Effector memory CD8-positive, alpha-beta T cell (primary cell): ENCODE data around the gene ANTXRL.
A peak's percentile ranks its signal among the peaks of the same experiment; 100 is the strongest.
"Not testable (repeated sequence)": the region's sequence is repeated elsewhere in the genome, so short reads cannot be mapped to it uniquely, and the experiment has no call there.

Source experiments
- ATAC-seq: fragments of 150-1000 bp; cut with Tn5 transposase; replicated peaks from 2 replicates; pipeline ENCODE4 v1.10.0; 2021; ENCODE audit warnings: mild to moderate bottlenecking, moderate library complexity
- DNase-seq, 3 experiments: peaks; one replicate each; pipeline ENCODE4 v3.0.0; 2021
- H3K27ac Mint-ChIP-seq, 2 donors: one replicate each; pipeline ENCODE4 v1.8.0; 2022; ENCODE audit warnings: mild to moderate bottlenecking in 2 of 2, mixed read lengths in 2 of 2, moderate library complexity in 2 of 2
- H3K27me3 Mint-ChIP-seq, 2 donors: one replicate each; pipeline ENCODE4 v1.8.0; 2022; ENCODE audit warnings: mixed read lengths in 2 of 2
- H3K36me3 Mint-ChIP-seq: one replicate; pipeline ENCODE4 v1.8.0; 2022; ENCODE audit warnings: mild to moderate bottlenecking, moderate library complexity, mixed read lengths; ENCODE audit not compliant: insufficient read depth
- H3K4me1 Mint-ChIP-seq, 2 donors: one replicate each; pipeline ENCODE4 v1.8.0; 2022; ENCODE audit warnings: low read depth in 2 of 2, mixed read lengths in 2 of 2
- H3K4me3 Mint-ChIP-seq, 2 donors: one replicate each; pipeline ENCODE4 v1.8.0; 2022; ENCODE audit warnings: mild to moderate bottlenecking in 2 of 2, mixed read lengths in 2 of 2, moderate library complexity in 2 of 2
- H3K9me3 Mint-ChIP-seq, 2 donors: one replicate each; pipeline ENCODE4 v1.8.0; 2022; ENCODE audit warnings: mixed read lengths in 2 of 2

Gene ANTXRL

GRCh38 chr10:46264336-46264735 lies 22.5 kb upstream of the ANTXRL start:
- Mint-ChIP-seq H3K36me3 (peaks cover 11% of the 10 kb centered on the region), H3K9me3 (no peaks in the 10 kb centered on the region), H3K27me3 (no peaks in the 10 kb centered on the region), H3K27ac (peak overlapping the region in 1 of 2 donors; percentile 35), H3K4me3 (no peak overlapping the region), H3K4me1 (peaks cover 6 to 14% of the 10 kb centered on the region in 2 donors)
- no peak for DNase-seq
- no peak for ATAC-seq

DNA sequence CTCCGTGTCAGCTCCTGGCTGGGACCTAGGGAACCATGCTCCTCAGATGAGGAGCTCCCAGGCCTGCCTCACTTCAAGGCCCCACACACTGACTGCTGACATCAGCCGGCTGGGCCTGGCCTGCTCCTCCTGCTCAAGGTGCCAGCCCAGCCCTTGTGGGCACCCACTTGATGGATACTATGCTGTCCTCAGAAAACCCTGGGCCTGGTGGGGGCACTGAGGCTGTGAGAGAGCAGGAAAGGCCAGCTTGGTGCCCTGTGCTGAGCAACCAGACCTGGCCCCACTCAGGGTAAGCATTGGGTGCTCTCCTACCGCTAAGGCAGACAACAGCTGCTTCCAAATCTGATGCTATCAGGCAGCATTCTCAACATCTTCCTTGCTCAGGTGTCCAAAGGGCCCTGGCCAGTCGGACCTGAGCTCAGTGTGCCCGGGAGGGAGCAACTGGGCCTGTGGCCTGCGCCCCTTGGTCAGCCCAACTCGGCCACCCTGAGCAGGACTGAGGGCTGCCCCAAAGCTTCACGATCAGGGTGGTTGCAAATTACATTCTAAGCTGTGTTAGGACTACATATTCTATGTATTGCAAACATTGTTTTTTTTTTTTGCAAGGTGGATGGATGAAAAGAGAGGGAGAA lies 21.9 kb upstream of the ANTXRL start:
- Mint-ChIP-seq H3K4me3 (no peak overlapping the region), H3K27ac (peak overlapping the region in 1 of 2 donors; percentile 35), H3K36me3 (peaks cover 11% of the 10 kb centered on the region), H3K4me1 (peaks cover 10 to 19% of the 10 kb centered on the region in 2 donors), H3K9me3 (no peaks in the 10 kb centered on the region), H3K27me3 (no peaks in the 10 kb centered on the region)
- DNase-seq (no peak), ATAC-seq (no peak)

- peaks cover 15 to 16% of the 10 kb centered on the region in 2 donors for H3K4me1 Mint-ChIP-seq
- not testable (repeated sequence) for H3K9me3 Mint-ChIP-seq, H3K36me3 Mint-ChIP-seq, DNase-seq, H3K27ac Mint-ChIP-seq, ATAC-seq, H3K4me3 Mint-ChIP-seq, H3K27me3 Mint-ChIP-seq
These were observed 21.1 kb upstream of the ANTXRL start for GRCh38 chr10:46265566-46266305.

DNA sequence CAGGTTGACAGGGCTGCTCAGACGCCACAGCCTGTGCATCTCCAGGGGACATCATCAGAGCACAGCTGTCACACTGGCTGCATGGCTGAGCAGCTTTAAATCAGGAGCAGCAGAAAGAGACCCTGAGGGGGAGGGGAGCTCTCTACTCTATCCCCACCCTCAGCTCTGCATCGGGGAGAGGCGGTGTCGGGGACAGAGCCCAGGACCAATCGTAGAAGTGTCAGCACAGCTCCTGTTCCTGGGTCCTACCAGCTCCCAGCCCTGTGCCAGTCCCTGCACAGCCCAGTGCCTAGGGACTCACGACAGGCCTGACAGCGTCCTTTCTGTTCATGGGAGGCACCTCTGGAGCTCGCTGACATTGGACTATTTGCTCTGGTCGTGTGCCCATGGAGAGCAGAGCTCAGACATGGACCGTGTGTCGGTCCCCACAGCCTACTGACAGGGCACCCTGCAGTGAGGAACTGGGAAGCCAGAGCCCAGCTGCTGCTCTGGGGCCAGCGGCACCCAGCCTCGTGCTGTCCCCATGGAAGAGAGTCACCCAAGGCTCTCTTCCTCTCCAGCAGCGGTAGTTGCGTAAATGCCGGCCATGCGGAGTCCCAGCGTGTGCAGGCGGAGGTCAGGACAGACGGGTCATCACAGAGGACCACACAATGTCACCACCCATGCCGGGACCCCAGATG lies 20.4 kb upstream of the ANTXRL start:
- Mint-ChIP-seq H3K4me3 (no peak overlapping the region), H3K27ac (no peak overlapping the region)

GRCh38 chr10:46267132-46267985 lies 19.4 kb upstream of the ANTXRL start:
- ATAC-seq (no peak), DNase-seq (no peak)
- no peak overlapping the region for H3K4me3 Mint-ChIP-seq
- H3K36me3 Mint-ChIP-seq: peaks cover 3% of the 10 kb centered on the region
- peaks cover 19 to 21% of the 10 kb centered on the region in 2 donors for H3K4me1 Mint-ChIP-seq
- H3K9me3 Mint-ChIP-seq: no peaks in the 10 kb centered on the region
- no peak overlapping the region for H3K27ac Mint-ChIP-seq
- H3K27me3 Mint-ChIP-seq: no peaks in the 10 kb centered on the region

More for the DNA sequence above, 20.4 kb upstream of the ANTXRL start:
- Mint-ChIP-seq H3K4me1 (peaks cover 12 to 17% of the 10 kb centered on the region in 2 donors), H3K9me3 (no peaks in the 10 kb centered on the region), H3K36me3 (peaks cover 6% of the 10 kb centered on the region), H3K27me3 (no peaks in the 10 kb centered on the region)
- no peak for ATAC-seq
- DNase-seq: no peak

- peaks cover 3% of the 10 kb centered on the region for H3K36me3 Mint-ChIP-seq
- H3K4me3 Mint-ChIP-seq: no peak overlapping the region
- ATAC-seq (peak; percentile 82), DNase-seq (peak in 2 of 3 experiments; percentile 31 to 45)
- H3K27ac Mint-ChIP-seq: no peak overlapping the region
- H3K27me3 Mint-ChIP-seq: no peaks in the 10 kb centered on the region
- no peaks in the 10 kb centered on the region for H3K9me3 Mint-ChIP-seq
- peaks cover 25 to 28% of the 10 kb centered on the region in 2 donors for H3K4me1 Mint-ChIP-seq
These were observed 18.5 kb upstream of the ANTXRL start for GRCh38 chr10:46268076-46268881.

DNA sequence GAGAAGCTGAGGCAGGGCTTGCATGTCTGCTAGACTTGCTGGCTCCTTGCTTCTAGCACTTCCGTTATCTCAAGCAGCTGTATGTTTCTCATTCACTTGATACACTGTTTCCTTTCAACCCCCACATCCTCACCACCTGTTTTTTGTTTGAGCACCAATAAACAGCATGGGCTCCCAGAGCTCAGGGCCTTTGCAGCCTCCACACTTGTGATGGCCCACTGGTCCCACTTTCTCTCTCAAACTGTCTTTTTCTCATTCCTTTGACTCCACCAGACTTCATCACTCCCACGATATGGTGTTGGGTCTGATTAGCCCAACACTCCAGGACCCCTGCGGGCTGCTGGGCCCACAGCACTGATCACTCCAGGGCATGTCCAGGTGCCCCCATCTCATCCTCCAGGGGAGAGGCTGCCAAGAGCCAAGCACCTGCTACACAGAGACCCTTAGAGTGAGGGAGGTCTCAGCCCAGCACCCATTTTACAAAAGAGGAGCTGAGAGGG lies 17.2 kb upstream of the ANTXRL start:
- H3K36me3 Mint-ChIP-seq, H3K9me3 Mint-ChIP-seq, H3K27me3 Mint-ChIP-seq, H3K27ac Mint-ChIP-seq, H3K4me3 Mint-ChIP-seq: not testable (repeated sequence)
- ATAC-seq: peak; percentile 28
- peaks cover 28 to 31% of the 10 kb centered on the region in 2 donors for H3K4me1 Mint-ChIP-seq
- DNase-seq: peak; percentile 26 to 35 (median 26)

DNA sequence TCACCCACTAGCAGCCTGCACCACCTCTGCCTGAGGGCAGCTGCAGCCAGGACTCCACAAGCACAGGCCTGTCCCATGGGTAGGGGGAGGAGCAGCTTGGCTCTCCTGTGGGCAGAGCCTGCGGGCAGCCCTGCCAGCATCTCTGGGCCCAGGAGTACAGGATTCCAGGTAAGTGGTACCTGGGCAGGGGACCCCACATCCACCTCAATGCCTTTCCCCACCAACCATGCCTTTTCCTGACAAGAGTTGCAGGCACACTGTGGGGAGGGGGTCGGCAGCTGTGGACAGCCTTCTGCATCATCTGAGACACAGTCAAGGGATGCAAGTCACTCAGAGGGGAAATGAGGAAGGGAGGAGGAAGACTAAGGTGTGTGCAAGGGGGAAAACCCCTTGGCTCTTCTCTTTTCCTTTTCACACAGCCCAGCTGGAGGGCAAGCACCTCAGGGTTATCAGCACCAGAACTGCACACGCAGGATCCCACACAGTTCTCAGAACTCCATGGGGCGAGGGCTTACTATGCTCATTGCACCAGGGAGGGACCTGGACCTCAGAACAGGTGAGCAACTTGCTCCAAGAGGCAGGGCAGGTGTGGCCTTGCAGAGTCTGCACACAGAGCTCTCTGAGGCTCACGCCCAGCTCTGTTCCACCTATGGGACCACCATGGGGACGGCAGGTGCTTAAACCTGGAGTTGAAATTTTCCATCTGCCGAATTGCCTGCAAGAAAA lies 16.5 kb upstream of the ANTXRL start:
- DNase-seq: no peak
- no peak overlapping the region for H3K27ac Mint-ChIP-seq

DNA sequence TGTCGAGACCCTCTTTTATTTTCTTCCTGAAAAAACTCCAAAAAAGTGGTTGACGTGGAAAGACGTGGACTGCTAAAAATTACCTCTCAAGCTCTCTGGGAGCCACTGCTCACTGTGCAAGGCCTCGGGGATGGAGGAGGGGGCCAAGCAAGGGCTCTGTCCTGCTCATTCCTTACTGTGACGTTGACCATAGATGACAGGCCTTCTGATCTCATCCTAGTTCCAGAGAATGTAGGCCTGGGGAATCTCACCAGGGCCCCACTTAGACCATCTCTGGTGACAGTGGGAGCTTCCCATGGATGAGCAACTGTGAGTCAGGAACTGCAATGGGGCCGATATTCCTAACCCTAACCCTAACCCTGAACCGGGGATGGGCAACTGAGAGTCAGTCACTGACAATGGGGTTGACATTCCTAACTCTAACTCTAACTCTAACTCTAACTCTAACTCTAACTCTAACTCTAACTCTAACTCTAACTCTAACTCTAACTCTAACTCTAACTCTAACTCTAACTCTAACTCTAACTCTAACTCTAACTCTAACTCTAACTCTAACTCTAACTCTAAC lies 15.8 kb upstream of the ANTXRL start:
- H3K9me3 Mint-ChIP-seq, H3K27ac Mint-ChIP-seq, ATAC-seq, H3K27me3 Mint-ChIP-seq, H3K36me3 Mint-ChIP-seq, DNase-seq: not testable (repeated sequence)
- Mint-ChIP-seq H3K4me1 (peaks cover 22 to 26% of the 10 kb centered on the region in 2 donors), H3K4me3 (peak overlapping the region; percentile 8 to 42)

More for the DNA sequence above, 16.5 kb upstream of the ANTXRL start:
- H3K36me3 Mint-ChIP-seq: peaks cover 4% of the 10 kb centered on the region
- H3K9me3 Mint-ChIP-seq: no peaks in the 10 kb centered on the region
- no peak for ATAC-seq
- peaks cover 25 to 26% of the 10 kb centered on the region in 2 donors for H3K4me1 Mint-ChIP-seq
- H3K27me3 Mint-ChIP-seq: no peaks in the 10 kb centered on the region
- H3K4me3 Mint-ChIP-seq: peak overlapping the region in 1 of 2 donors; percentile 5

GRCh38 chr10:46271795-46272499 lies 14.8 kb upstream of the ANTXRL start:
- Mint-ChIP-seq H3K4me3 (peak overlapping the region; percentile 7 to 74), H3K4me1 (peaks cover 22 to 26% of the 10 kb centered on the region in 2 donors), H3K27ac (peak overlapping the region; percentile 91 to 98)
- DNase-seq, H3K27me3 Mint-ChIP-seq, H3K36me3 Mint-ChIP-seq, H3K9me3 Mint-ChIP-seq, ATAC-seq: not testable (repeated sequence)

GRCh38 chr10:46272863-46273415 lies 13.9 kb upstream of the ANTXRL start:
- DNase-seq: no peak
- Mint-ChIP-seq H3K27ac (peak overlapping the region; percentile 91 to 98), H3K36me3 (peaks cover 8% of the 10 kb centered on the region), H3K4me3 (peak overlapping the region; percentile 46 to 54), H3K9me3 (no peaks in the 10 kb centered on the region), H3K27me3 (peaks cover 0 to 6% of the 10 kb centered on the region in 2 donors), H3K4me1 (peaks cover 22 to 26% of the 10 kb centered on the region in 2 donors)
- no peak for ATAC-seq
